ENCODE data around the gene CLEC18C.
"Not testable (repeated sequence)": the region's sequence is repeated elsewhere in the genome, so short reads cannot be mapped to it uniquely, and the experiment has no call there.

- TF ChIP-seq CTCF (conservative IDR thresholded peaks at IDR 0.05; ENCODE audit: low read depth, low read length); EZH2 (IDR thresholded peaks at IDR 0.05; ENCODE audit: borderline replicate concordance, low read depth, low read length, poor library complexity, severe bottlenecking): not testable (repeated sequence)
Measured at GRCh38 chr16:70204668-70205405, 31.2 kb downstream of the CLEC18C start.
